SU-DHL-6 (cell line): Measurements from ENCODE around the gene CNTN2.

Experiments used
- CTCF ChIP-seq: fragments of 200-600 bp; sonication (generic); IDR thresholded peaks from one replicate; pipeline ENCODE4 v1.5.1; 2017; ENCODE audit warnings: antibody characterized with exemption, mild to moderate bottlenecking, low read length, moderate library complexity; ENCODE audit not compliant: insufficient read depth, poor library complexity, severe bottlenecking
- EZH2phosphoT487 ChIP-seq: fragments of 200-600 bp; sonication (generic), shearing (Covaris generic); conservative IDR thresholded peaks from 2 replicates; pipeline ENCODE4 v1.6.1; 2018; ENCODE audit warnings: mild to moderate bottlenecking, antibody characterized with exemption, low read length, moderate library complexity, mixed read lengths

GRCh38 chr1:205020466-205020865 lies 22.5 kb upstream of the CNTN2 start:
- TF ChIP-seq CTCF = no peak
- TF ChIP-seq EZH2phosphoT487 = no peak
